ENCODE data around the gene BEST3. TPM values are rescaled to one million over a fixed set of nuclear protein-coding genes. Genes with fewer than 3 reads are reported as not detected.
"Not testable (repeated sequence)": the region's sequence is repeated elsewhere in the genome, so short reads cannot be mapped to it uniquely, and the experiment has no call there.

Gene BEST3
- total RNA-seq, 1 experiment from 2014 or later: not detected

DNA sequence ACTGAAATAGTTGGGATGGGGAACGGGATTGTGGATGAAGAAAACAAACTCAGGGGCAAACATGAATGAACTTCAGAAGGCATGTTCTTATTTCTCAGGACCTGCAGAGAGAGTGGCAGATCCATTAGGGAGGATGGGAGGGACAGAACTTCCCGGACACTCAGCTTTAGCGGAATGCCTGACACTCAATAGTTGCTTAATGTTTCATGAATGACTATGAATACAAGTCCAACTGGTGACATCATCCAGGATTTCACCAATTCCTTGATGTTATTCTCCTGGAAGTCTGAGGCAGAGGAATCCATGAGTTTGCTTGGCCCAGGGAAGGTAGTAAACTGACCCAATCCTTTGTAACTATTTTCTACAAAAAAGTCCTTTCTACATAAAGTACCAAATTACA is 50.6 kb downstream of the BEST3 start:
- DNase-seq (ENCODE audit: low read depth): peak; percentile 26

DNA sequence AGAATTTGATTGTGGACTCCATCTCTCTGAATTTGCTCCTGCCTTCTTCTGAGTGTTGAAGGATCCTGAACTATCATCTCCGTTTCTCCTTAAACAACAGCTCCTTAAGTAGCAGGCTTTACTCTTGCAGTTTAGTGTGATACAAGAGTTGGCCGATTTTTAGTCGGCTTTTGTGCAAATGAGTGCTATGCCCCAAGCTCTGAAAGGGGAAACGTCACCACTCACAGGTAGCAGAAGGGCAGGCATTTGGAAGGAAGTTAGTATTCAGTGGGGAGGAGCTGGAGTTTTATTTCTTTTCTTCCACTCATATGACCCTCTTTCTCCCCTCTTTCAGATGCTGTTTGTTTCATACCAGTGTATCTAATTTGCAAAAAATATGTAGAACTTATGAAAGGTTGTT is 51.9 kb downstream of the BEST3 start:
- DNase-seq (ENCODE audit: low read depth): no peak

DNA sequence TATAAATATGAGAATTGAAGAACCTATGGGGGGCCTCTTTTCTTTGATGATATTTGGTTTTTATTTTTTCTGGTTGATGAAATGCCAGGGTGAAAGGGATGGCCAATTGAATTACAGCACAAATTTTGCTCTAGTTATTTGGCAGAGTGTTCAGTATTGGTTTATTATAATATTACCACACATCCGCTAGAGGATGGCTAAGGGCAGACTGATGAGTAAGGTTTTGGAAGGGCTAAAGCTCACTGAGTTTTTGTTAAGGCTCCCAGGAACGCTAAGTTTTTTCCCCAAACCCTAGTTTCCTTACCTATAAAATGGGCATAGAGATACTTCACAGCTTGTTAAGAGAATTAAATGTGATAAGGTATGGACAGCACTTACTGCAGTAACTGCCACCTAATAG is 54.1 kb downstream of the BEST3 start:
- no peak for DNase-seq (ENCODE audit: low read depth)

DNA sequence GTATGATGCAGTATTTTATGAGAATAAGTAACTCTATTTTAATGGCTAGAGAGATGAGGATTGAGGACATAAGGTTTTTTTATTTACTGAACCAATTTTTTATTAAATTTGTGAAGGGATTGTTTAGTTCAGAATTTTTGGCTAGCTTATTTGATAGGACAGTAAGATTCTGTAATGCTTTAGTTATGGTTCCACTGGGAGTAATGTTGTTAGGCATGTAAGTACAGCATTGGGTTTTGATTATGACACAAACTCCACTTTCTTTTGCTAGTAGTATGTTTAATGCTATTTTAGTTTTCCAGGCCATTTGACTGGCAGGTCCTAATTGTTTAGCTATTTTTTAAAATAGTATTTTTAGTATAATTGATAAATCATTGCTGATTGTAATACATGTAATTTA is 54.6 kb downstream of the BEST3 start:
- no peak for DNase-seq (ENCODE audit: low read depth)

DNA sequence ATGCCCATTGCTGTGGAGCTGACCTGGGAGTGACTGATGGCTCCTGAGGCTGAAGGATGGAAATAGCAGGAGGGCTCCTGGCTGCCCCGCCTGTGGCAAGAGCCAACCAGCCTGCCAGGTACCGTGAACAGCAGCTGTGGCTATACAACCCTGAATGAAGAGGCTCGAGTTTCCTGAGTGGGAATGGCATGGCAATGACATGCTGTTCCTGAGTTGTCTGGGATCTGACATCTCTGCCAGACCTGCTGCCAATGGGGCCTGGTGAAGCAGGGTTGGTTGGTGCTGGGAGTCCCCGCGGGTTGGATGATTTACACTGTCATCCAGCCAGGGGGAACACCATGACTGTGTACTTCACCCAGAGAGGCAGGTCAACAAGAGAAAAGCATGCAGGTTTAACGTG is 56.6 kb downstream of the BEST3 start:
- no peak for DNase-seq (ENCODE audit: low read depth)

DNA sequence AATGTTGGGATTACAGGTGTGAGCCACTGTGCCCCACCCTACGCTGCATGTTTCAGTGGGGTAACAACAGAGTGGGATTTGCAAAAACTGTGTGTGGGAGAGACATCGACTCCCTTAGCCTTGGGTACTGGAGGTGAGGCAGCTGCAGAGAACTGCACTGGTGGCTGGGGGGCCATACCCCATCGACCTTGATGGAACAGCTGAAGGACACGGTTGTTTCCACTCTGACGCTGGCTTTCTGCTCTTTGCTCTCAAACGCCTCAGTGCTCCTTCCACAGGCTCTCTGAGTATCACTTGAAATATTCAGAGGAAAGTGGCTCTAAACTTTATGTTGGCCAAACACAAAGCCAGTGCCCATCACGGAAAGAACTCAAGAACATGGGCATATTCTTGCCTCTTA is 57.6 kb downstream of the BEST3 start:
- no peak for DNase-seq (ENCODE audit: low read depth)

DNA sequence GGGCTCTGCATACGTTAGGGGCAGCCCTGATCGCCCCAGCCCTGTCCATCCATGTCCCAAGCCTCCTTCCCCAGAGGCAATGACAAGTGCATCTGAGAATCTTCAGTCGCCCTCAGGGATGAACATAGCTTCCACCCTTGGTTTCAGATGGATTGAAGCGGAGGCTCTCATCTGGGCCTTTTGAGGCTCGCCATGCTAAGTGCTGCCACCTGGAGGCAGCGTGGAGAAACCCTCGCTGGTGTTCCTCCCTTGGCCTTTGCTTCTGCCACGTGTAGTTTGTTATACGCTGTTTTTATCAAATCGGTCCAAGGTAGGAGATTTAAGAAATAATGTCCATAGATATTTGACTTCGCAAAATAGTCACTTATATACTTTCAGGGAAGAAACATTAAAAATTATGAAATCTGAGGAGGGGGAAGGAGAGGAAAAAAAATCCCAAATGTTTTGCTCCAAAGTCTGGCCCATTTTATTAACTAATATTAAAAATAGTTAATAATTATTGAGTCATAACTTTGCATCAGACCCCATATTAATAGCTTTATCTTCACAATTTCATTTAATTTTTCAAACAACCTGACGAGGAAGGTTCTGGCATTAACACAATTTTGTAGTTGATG is 59.6 kb downstream of the BEST3 start:
- peak; percentile 66 for DNase-seq (ENCODE audit: low read depth)

DNA sequence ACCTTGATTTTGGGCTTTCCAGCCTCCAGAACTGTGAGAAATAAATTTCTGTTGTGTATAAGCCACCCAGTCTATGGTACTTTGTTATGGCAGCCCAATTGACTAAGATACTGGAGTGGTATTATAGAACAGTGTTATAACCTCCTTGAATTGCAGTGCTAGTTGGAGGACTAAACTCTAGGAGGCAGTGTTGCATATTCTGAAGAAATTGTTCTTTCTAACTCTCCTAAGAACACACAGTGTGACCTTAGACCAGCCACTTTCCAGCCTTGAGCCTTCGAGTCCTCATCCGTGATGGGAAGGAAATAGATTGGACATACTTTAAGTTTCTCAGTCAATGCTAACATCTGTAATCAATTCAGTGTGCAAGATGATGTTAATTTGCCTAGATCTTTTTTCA is 66.0 kb downstream of the BEST3 start:
- DNase-seq (ENCODE audit: low read depth): no peak

DNA sequence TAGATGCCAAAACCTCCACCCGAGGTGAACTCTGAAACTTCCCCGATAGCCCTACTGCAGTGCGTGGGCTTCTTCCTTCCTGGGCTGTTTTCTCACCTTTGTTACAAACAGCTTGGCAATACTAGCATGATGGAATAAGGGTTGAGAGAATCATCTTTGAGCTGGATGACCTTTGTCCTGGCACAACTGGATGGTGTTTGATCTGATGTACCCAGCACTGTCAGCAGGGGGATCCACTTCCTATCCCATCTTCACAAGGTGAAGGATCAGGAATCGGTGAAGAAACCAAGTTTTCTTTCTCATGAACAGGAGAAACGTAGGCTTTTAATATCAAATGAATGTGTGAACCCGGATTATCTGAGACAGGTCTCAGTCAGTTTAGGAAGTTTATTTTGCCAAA is 68.9 kb downstream of the BEST3 start:
- DNase-seq (ENCODE audit: low read depth): peak; percentile 26

DNA sequence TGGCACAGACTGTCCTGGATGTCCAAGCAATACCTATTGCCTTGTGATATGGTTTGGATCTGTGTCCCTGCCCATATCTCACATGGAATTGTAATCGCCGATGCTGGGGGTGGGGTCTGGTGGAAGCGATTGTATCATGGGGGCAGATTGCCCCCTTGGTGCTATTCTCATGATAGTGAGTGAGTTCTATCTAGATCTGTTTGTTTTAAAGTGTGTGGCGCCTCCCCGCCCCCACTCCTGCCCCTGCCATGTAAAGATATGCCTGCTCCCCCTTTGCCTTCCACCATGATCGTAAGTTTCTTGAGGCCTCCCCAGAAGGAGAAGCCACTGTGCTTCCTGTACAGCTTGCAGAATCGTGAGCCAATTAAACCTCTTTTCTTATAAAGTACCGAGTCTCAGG is 71.6 kb downstream of the BEST3 start:
- DNase-seq (ENCODE audit: low read depth): no peak

DNA sequence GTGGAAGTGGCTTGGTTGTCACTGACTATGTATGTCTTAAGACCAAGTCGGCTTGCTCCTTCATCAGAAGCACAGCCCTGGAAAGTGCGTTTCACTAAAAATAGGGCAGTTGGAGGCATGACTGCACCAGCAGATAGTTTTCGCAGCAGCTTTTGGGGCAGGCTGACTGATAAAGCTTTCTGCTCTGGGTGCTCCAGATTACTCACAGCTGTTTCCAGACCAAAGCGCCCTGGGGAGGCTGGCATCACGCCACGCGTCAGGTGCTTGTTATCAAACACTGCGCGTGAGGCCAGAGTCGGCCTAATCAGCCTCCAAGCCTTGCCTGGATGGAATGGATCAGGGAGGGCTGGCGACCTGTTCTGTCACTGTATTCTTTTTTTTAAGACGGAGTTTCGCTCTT is 75.1 kb downstream of the BEST3 start:
- peak; percentile 37 for DNase-seq (ENCODE audit: low read depth)

DNA sequence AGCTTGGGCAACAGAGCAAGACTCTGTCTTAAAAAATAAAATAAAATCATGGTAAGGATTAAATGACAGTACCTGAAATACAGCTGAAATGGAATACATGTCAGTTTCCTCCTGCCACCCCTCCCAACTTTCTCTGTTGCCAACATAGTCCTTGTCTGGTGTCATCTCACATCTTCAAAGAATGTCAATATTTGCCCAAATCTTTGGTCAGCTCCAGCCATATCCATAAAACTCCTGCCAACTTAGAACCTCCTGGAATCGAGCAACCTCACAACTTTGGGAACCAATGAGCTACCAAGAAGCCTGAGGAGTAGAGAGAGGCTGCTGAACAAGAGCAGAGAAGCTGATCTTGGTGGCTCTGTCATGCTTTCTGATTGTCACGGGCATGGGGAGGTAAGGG is 77.6 kb downstream of the BEST3 start:
- DNase-seq (ENCODE audit: low read depth): no peak

DNA sequence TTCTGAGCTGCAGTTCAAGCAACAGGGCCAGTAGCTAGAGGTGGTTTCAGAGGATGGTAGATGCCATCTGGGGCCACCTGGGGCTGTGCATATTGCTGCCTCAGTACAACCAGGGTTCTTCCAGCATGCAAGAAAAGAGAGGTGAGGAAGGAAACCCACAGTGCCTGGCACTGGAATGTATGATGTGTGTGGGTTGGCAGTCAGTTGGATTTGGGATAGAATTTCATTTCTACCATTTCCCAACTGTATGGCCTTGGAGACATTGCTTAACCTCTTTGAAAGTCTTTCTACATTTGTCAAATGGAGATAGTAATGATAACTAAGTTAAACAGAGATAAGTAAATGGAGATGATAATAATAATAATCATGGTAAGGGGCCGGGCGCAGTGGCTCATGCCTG is 78.2 kb downstream of the BEST3 start:
- DNase-seq (ENCODE audit: low read depth): no peak

DNA sequence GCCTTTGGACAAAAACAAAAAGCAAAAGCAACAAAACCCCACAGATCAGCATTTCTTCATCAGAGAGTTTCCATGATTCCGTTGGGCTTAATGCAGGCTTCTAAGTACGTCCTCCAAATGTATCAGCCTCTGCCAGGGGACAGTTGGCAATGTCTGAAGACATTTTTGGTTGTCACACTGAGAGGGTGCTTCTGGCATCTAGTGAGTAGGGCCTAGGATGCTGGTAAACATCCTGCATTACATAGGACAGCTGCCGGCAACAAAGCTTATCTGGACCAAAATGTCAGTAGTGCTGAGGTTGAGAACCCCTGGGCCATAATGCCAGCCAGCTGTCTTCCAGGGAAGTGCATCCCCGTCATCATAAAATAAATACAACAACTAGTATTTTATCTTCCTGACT is 79.0 kb downstream of the BEST3 start:
- DNase-seq (ENCODE audit: low read depth): no peak

DNA sequence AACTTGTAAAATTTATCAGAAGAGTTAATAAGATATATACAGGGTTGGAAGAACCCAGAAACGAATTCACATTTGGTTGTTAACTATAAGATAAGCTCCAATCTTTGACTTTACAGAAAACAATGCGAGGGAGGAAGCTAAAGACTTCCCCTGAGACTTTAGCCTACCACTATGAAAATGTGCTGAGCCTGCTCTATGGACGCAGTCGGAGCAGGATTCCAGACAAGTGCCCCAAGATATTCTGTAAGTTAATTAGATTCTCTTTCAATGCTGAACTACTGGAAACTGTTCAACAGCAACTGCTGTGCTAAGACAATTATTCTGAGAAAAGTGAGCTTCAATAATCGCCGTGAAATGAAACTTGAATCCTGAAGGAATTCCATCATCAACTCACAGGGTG is 80.1 kb downstream of the BEST3 start:
- no peak for DNase-seq (ENCODE audit: low read depth)

DNA sequence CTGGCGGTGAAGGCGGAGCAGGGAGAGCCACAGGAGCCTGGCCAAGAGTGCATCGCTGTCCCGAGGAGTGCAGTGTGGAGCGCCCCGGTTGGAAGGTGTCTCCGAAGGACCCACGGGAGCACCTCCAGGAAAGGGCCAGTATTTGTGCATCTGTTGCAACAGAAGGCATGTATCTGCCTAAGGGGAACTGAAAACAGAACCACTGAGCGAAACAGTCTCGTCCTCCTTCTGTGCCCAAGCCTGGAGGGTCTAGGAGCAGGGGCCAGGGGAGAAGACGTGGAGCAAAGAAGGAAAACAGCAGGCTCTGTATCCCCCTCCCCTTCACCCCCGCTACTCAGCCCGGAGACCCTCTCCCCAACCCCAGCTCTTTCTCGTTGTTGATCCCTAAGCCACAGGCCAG is 83.1 kb downstream of the BEST3 start:
- no peak for DNase-seq (ENCODE audit: low read depth)

DNA sequence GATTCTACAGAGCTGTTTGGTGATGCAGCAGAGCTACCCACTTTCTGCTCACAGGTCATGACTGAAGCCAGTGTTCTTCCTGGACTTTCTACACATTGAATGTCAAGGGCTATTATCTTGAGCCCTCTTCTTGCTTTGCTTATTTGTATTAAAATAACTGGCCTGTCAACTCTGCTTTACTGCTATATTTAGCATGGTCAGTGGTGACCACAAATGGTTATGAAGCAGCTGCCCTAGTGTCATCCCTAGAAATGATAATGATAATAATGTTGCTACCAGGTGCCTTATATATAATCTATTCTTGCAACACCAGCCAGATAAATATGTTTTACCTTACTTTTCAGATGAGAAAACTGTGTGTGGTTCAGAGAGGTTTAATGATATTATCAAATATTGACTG is 85.8 kb downstream of the BEST3 start:
- no peak for DNase-seq (ENCODE audit: low read depth)

DNA sequence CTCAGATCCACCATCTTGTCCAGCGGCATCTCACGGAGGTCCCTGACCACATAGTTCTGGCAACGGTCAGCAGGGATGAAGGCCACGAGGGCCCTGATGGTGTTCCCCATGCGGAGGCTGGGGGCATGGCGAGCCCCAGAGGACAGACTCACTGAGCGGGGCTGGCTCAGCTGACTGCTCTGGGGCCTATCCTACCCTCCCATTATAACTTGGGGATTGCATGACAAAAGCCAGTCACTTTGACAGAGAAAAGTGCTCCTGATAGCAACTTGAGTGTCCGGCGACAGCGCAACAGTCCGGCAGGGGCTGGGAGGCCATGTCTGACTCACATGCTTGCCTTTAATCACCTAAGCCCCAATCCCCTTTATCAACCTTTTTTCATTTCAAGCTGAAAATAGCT is 88.4 kb downstream of the BEST3 start, which contains the start of gene LRRC10:
Gene LRRC10 (minus strand): TSS at position 179 of the 400 bp plus-strand sequence. CDS start 69 bp downstream, at position 110.
- no peak for DNase-seq (ENCODE audit: low read depth)

DNA sequence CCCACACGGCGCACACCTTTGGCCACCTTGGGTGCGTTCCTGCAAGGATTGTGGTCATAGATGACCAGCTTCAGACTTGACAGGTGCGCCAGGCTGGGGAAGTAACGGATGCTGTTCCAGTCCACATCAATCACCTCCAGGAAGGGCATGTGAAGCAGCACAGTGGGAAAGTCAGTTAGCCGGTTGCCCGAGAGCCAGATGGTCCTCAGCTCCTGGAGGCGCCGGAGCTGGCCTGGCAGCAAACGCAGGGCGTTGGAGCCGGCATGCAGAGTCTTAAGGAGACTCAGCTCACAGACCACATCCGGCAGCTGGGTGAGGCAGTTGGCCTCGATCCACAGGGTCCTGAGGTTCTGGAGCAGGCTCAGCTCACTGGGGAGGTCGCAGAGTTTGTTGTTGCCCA is 89.0 kb downstream of the BEST3 start:
- peak; percentile 3 for DNase-seq (ENCODE audit: low read depth)

DNA sequence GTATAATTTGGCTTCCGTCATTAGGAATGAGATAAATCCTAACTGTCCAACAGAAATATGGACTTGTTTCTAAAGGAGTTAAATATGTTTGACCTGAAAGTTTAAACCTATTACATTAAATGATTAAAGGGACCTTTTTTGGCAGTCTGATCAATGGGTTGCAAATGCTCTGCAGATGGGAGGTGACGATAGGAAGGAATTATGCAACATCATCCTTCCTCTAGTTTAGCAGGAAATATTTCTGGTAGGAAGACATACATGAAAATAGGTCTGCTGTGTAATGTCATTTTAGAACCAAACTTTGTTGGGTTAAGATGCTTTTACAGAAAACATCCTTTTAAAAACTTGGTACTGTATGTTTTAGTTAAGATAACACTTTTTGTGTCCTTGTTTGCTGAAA is 91.0 kb downstream of the BEST3 start:
- no peak for DNase-seq (ENCODE audit: low read depth)

DNA sequence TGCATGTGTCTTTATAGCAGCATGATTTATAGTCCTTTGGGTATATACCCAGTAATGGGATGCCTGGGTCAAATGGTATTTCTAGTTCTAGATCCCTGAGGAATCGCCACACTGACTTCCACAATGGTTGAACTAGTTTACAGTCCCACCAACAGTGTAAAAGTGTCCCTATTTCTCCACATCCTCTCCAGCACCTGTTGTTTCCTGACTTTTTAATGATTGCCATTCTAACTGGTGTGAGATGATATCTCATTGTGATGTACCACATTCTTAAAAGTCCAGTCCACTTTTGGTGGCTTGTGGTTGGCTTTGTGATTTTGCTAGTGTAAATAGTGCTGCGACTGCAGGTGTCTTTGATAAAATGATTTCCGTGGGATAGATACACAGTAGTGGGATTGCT is 94.8 kb downstream of the BEST3 start:
- DNase-seq (ENCODE audit: low read depth): not testable (repeated sequence)

All from RPMI7951 (cell line).